Large intestine (tissue), 3 donors: ENCODE results near the gene SELP. TPM values are rescaled to one million over a fixed set of nuclear protein-coding genes. Genes with fewer than 3 reads are reported as not detected.

Experiments used
- DNase-seq, 2 donors: peaks; one replicate each; pipeline versions ENCODE4 v3.0.0 to v3.0.0-alpha.2; 2013
- H3K27ac ChIP-seq: one replicate; pipeline ENCODE4 v1.5.1; 2013; ENCODE audit warnings: low read length
- H3K27me3 ChIP-seq: 2 replicates; pipeline ENCODE4 v1.6.1; 2013; ENCODE audit warnings: low read length; ENCODE audit not compliant: control insufficient read depth, insufficient read depth
- H3K36me3 ChIP-seq: 2 replicates; pipeline ENCODE4 v1.6.1; 2013; ENCODE audit warnings: low read length; ENCODE audit not compliant: control insufficient read depth, insufficient read depth
- H3K4me1 ChIP-seq: one replicate; pipeline ENCODE4 v1.6.1; 2013; ENCODE audit warnings: low read length; ENCODE audit not compliant: control insufficient read depth, insufficient read depth
- H3K4me3 ChIP-seq: one replicate; pipeline ENCODE4 v1.5.1; 2013; ENCODE audit warnings: low read length
- H3K9me3 ChIP-seq: one replicate; pipeline ENCODE4 v1.6.1; 2013; ENCODE audit warnings: mild to moderate bottlenecking, low read depth, low read length, moderate library complexity; ENCODE audit not compliant: control insufficient read depth
- WGBS: methylation state at CpG from one replicate; pipeline ENCODE4 v1.1.5; 2013; ENCODE audit warnings: low lambda C conversion rate; ENCODE audit not compliant: insufficient coverage; 5-methylcytosine and 5-hydroxymethylcytosine counted together
- polyA plus RNA-seq: library from polyadenylated mRNA; unstranded; fragments of 120-200 nt; gene quantifications from one replicate; pipeline ENCODE4 v1.2.1, GENCODE V29; 2013

SELP gene
- polyA plus RNA-seq, 1 donor, result 1.8 TPM

GRCh38 chr1:169651035-169651434 is 21.1 kb upstream of the SELP start:
- Histone ChIP-seq H3K9me3 (no peaks in the 10 kb centered on the region), H3K36me3 (no peaks in the 10 kb centered on the region), H3K4me3 (no peak overlapping the region), H3K4me1 (no peaks in the 10 kb centered on the region), H3K27ac (no peak overlapping the region), H3K27me3 (peaks cover 2% of the 10 kb centered on the region)
- no peak for DNase-seq
- WGBS, result 40% methylated on average over 1 of the region's 2 CpGs

GRCh38 chr1:169650551-169650950 is 20.6 kb upstream of the SELP start:
- WGBS, result 83% methylated on average over 1 of the region's 4 CpGs
- Histone ChIP-seq H3K27me3 (peaks cover 2% of the 10 kb centered on the region), H3K4me1 (no peaks in the 10 kb centered on the region), H3K27ac (no peak overlapping the region), H3K4me3 (no peak overlapping the region), H3K36me3 (no peaks in the 10 kb centered on the region), H3K9me3 (no peaks in the 10 kb centered on the region)
- no peak for DNase-seq

- H3K9me3 ChIP-seq, result no peaks in the 10 kb centered on the region
- H3K4me1 ChIP-seq, result no peaks in the 10 kb centered on the region
- no peak overlapping the region for H3K27ac ChIP-seq
- DNase-seq, result no peak
- no peaks in the 10 kb centered on the region for H3K36me3 ChIP-seq
- WGBS, result no CpG with 5 or more reads among the region's 1 CpG
- no peaks in the 10 kb centered on the region for H3K27me3 ChIP-seq
- H3K4me3 ChIP-seq, result no peak overlapping the region
Observed at GRCh38 chr1:169648709-169649108, 18.8 kb upstream of the SELP start.

DNA sequence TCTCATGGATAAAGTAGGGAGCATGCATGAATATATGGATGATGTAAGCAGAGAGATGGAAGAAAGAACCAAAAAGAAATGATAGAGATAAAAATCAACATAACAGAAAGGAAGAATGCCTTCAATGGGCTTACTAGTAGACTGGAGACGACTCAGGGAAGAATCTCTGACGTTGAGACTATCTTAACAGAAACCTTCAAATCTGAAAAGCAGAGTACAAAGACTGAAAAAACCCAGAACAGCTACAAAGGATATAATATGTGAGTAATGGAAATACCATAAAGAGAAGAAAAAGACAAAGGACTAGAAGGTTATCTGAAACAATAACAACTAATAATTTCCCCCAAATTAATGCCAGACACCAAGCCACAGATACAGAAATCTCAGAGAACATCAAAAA is 18.3 kb upstream of the SELP start:
- Histone ChIP-seq H3K36me3 (no peaks in the 10 kb centered on the region), H3K4me3 (no peak overlapping the region), H3K4me1 (no peaks in the 10 kb centered on the region), H3K27ac (no peak overlapping the region), H3K27me3 (no peaks in the 10 kb centered on the region), H3K9me3 (no peaks in the 10 kb centered on the region)
- DNase-seq, result no peak
- WGBS, result 60% methylated on average over 2 of the region's 2 CpGs

DNA sequence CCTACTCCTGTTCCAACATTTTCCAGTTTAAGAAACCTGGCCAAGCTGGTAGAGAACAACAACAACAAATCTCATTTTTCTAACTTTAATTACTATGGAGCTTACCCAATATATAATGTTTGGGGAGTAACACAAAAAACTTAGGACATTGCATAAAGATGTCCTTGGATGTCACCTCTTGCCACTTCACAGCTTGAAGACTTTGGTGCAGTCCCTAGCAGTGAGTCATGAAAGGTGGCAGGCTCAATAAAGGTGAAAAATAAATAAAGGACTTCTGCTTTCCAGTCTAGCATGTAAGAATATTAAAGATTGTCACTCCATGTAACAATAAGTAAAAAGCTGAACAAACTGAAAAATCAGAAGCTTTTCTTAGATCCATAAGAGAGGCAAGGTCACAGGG is 17.6 kb upstream of the SELP start:
- no peak for DNase-seq
- Histone ChIP-seq H3K9me3 (no peaks in the 10 kb centered on the region), H3K4me3 (no peak overlapping the region), H3K27me3 (no peaks in the 10 kb centered on the region), H3K36me3 (no peaks in the 10 kb centered on the region), H3K4me1 (no peaks in the 10 kb centered on the region), H3K27ac (no peak overlapping the region)

DNA sequence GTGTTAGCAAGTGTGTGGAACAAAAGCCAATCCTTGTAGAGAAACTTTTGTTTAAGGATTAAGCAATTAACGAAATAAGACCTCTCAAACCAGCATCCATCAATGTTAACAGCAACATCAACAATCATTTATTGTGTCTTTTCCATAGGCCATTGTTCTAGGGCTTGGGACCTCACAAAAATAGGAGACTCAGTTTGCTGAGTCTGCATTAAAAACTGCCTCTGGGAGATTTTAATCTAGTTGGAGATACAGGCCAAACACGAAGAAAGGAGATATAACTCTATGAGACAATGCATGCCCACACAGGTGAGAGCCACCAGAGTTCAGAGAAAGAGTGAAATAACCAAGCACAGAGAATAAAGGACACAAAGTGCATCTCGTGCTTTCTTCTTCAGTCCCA is 14.4 kb upstream of the SELP start:
- H3K27ac ChIP-seq, result no peak overlapping the region
- no peak for DNase-seq
- H3K36me3 ChIP-seq, result no peaks in the 10 kb centered on the region
- no peaks in the 10 kb centered on the region for H3K4me1 ChIP-seq
- H3K27me3 ChIP-seq, result no peaks in the 10 kb centered on the region
- no peak overlapping the region for H3K4me3 ChIP-seq
- WGBS, result no CpG with 5 or more reads among the region's 3 CpGs
- H3K9me3 ChIP-seq, result no peaks in the 10 kb centered on the region

DNA sequence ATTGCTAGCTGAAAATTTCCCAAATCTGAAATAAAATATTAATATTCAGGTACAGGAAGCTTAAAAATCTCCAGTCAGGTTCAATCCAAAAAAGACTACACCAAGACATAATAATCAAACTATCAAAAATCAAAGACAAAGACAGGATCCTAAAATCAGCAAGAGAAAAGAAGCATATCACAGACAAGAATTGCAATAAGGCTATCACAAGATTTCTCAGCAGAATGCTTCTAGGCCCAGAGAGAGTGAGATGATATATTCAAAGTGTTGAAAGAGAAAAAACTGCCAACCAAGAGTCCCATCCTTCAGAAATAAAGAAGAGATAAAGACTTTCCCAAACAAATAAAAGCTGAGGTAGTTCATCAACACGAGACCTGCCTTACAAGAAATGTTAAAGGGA is 5.0 kb upstream of the SELP start:
- H3K4me1 ChIP-seq, result no peaks in the 10 kb centered on the region
- no CpG with 5 or more reads among the region's 1 CpG for WGBS
- DNase-seq, result no peak
- peaks cover 20% of the 10 kb centered on the region for H3K9me3 ChIP-seq
- H3K27me3 ChIP-seq, result no peaks in the 10 kb centered on the region
- no peak overlapping the region for H3K27ac ChIP-seq
- H3K4me3 ChIP-seq, result no peak overlapping the region
- H3K36me3 ChIP-seq, result no peaks in the 10 kb centered on the region

DNA sequence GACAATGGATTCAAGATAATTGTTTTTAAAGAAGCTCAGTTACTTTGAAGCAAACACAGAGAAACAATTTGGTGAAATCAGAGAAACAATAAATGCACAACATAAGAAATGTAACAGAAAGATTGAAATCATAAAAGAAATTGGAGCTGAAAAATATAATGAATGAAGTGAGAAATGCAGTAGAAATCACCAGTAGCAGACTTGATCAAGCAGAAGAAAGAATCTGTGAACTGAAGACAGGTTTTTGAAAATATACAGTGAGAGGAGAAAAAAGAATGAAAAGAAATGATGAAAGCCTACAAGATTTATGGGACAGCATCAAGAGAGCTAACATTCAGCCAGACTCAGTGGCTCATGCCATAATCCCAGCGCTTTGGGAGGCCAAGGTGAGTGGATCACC is 4.2 kb upstream of the SELP start:
- WGBS, result no CpG with 5 or more reads among the region's 1 CpG
- no peak for DNase-seq
- H3K27ac ChIP-seq, result no peak overlapping the region
- no peaks in the 10 kb centered on the region for H3K4me1 ChIP-seq
- no peak overlapping the region for H3K4me3 ChIP-seq
- no peaks in the 10 kb centered on the region for H3K27me3 ChIP-seq
- peaks cover 20% of the 10 kb centered on the region for H3K9me3 ChIP-seq
- H3K36me3 ChIP-seq, result no peaks in the 10 kb centered on the region

GRCh38 chr1:169631249-169631648 is 1.3 kb upstream of the SELP start:
- H3K4me3 ChIP-seq, result no peak overlapping the region
- peaks cover 20% of the 10 kb centered on the region for H3K9me3 ChIP-seq
- H3K36me3 ChIP-seq, result no peaks in the 10 kb centered on the region
- 77% methylated on average over 2 of the region's 3 CpGs for WGBS
- no peaks in the 10 kb centered on the region for H3K27me3 ChIP-seq
- H3K4me1 ChIP-seq, result no peaks in the 10 kb centered on the region
- no peak for DNase-seq
- no peak overlapping the region for H3K27ac ChIP-seq

GRCh38 chr1:169624912-169625311 is 5.0 kb downstream of the SELP start:
- Histone ChIP-seq H3K27me3 (peaks cover 9% of the 10 kb centered on the region), H3K4me3 (no peak overlapping the region), H3K27ac (no peak overlapping the region), H3K36me3 (no peaks in the 10 kb centered on the region), H3K9me3 (no peaks in the 10 kb centered on the region), H3K4me1 (no peaks in the 10 kb centered on the region)
- no peak for DNase-seq
- WGBS, result 63% methylated on average over 2 of the region's 2 CpGs

GRCh38 chr1:169624122-169624521 is 5.8 kb downstream of the SELP start:
- DNase-seq, result no peak
- H3K4me3 ChIP-seq, result no peak overlapping the region
- H3K36me3 ChIP-seq, result no peaks in the 10 kb centered on the region
- H3K27ac ChIP-seq, result no peak overlapping the region
- peaks cover 9% of the 10 kb centered on the region for H3K27me3 ChIP-seq
- no peaks in the 10 kb centered on the region for H3K4me1 ChIP-seq
- H3K9me3 ChIP-seq, result no peaks in the 10 kb centered on the region
